GM19240 (cell line): ENCODE data around the gene OR10R2.

Source experiments
- DNase-seq: peaks from one replicate; pipeline ENCODE4 v3.0.0; 2011; ENCODE audit warnings: low spot score; ENCODE audit not compliant: insufficient read length

OR10R2 gene

GRCh38 chr1:158527190-158527815 lies 55.3 kb downstream of the OR10R2 start:
- no peak for DNase-seq
